Measurements from ENCODE around the gene SPAG7.

Gene SPAG7

DNA sequence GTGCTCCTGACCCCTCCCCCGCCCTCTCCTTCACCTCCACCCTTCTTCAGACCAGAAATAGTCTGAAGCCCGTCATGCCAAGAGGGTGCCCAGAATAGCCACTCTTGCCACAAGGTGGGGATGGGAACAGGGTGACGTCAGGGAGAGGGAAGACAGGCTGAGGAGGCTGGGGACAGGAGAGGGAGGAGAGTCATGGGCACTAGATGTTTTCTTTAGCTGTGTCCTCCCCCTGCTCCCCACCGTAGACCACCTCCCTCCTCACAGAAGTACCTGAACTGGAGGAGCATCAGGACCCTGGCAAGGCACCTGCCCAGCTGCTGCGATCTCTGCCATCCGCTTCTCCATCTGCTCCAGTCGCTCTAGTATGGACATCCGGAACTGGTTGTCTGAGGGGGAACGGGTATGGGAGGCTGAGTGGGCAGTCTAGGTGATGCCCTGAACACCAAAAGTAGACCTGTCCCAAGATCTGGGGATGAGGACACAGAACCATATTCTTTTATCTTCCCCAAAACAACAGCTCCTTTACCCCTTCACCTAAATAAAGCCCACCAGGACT is 6.6 kb upstream of the SPAG7 start:
- DNase-seq (ENCODE audit: low read depth) = no peak

DNA sequence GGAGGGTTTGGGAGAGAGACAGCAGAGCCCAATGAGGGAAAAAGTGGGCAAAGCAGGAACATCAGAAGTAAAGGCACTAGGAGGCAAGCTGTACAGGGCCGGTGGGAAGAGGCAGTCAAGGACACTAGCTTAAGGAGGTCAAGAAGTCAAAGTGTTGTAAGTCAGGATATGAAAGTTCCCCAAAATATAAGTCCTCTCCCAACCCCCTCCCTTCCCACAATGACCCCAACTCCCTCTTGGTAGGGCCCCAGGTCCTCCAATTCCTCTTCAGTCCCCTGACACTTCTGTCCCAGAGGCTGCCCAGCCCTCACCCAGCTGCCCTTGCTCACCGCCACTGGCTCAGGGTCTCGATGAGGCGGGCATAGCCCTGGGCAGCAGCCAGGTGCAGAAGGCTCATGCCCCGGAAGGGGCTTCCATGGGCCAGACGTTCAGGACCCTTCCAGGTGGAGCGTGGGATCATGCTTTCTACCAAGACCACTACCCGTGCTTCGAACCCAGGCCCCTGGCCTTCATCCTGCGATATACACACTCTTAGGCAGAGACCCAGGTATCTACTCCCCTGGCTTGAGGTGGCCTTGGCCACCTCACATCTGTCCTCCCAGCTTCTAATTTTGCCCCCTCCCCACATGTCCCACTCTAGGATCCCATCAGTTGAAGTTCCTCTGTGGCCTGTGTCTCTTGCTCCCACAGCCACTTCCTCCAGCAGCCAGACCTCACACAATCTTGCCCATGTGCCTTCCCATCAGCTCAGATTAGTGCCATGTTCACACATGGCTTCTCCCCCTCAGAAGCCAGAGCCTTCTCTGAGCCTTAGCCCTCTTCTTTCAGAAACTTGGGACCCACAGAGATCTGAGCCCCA is 5.9 kb upstream of the SPAG7 start:
- DNase-seq (ENCODE audit: low read depth) = no peak

DNA sequence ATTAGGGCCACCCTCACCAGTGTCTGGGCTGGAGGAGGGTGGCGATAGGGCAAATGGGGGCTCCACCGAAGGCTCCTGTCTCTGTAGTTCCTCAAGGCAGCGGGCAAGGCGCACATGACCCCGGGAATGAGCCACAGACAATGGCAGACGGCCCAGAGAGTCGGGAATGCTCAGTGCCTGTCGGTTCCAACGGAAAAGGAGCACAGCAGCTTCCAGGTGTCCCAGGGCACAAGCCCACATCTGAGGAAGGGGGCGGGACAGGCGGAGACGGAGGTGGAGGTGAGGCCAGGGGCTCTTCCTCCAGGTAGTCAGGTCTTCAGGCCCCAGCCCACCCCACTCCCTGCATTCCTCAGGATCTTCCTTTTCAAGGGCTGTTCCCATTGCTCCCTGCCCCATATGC is 5.1 kb upstream of the SPAG7 start:
- DNase-seq (ENCODE audit: low read depth) = no peak

DNA sequence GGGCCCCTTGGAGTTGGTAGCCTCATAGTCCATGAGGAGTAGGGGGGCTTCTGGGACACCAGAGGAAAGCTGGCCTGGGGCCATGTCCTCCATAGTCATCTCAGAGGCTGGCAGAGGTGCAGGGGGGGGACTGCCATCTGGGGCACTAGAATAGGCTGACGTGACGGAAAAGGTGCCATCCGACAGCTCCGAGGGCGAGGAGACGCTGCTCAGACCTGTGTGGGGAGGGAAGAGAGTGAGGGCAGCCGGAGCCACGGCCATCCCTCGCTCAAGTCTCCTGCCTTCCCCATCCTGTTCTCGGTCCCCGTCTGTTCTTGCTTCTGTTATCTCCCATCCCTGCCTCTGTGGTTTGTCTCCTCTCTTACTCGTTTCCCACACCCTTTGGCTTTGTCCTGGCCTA is 4.7 kb upstream of the SPAG7 start:
- DNase-seq (ENCODE audit: low read depth) = no peak

DNA sequence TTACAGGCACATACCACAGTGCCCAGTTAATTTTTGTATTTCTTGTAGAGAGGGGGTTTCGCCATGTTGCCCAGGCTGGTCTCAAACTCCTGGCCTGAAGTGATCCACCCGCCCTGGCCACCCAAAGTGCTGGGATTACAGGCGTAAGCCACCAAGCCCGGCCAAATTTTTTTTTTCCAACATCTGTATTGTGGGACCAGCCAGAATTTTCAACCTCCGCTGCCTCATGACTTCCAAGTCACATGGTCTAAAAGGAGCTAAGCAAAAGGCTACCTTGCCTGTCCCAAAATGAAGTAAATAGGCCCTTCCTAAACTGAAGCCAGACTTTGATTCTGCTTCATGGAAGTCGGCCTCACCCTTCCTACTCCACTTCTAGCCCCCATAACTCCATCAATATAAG is 4.2 kb upstream of the SPAG7 start:
- no peak for DNase-seq (ENCODE audit: low read depth)

DNA sequence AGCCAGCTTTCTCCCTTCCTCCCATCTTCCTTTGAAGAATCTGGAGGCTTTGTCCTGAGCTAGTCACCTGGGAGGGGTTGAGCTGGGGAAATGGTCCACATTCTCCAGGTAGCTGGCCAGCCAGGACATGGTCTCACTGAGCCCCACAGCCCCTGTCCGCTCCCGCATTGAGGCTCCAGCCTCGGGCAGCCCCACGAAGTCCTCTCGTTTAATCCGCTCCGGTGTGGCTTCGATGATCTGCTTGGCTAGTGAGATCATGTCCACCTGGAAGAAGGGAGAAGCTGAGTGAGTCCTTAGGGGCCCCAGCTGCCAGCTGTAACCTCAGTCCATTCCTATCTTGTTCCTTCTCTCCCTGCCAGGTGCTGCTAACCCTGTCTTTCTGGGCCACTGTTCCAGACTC is 2.7 kb upstream of the SPAG7 start:
- DNase-seq (ENCODE audit: low read depth) = no peak

DNA sequence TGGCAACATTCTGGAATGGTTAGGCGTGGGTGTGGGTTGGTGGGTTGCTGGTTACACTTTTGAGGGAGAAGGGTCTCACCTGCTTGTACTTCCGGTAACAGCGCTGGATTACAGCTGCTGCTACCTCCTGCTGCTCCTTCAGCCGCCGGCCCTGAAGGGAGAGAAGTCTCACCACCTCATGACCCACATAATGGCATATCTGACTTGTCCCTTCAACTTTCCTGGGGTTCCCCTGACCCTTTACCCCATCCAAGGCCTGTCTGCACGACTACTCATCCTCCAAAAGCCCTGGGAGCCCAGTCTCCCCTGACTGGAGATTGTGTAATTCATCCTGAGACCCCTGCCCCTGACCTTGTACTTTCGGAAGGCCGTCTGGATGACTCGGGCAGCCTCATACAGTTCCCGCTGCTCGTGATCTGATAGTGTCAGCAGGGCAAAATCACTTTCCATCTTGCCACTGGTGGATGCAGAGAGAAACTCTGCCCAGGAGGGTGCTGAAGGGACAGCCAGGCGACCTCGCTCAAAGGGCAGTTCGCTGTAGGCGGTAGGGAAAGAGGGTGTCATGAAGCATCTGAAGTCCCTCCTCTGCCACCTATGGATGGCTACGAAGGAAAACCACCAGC is 2.0 kb upstream of the SPAG7 start:
- no peak for DNase-seq (ENCODE audit: low read depth)

DNA sequence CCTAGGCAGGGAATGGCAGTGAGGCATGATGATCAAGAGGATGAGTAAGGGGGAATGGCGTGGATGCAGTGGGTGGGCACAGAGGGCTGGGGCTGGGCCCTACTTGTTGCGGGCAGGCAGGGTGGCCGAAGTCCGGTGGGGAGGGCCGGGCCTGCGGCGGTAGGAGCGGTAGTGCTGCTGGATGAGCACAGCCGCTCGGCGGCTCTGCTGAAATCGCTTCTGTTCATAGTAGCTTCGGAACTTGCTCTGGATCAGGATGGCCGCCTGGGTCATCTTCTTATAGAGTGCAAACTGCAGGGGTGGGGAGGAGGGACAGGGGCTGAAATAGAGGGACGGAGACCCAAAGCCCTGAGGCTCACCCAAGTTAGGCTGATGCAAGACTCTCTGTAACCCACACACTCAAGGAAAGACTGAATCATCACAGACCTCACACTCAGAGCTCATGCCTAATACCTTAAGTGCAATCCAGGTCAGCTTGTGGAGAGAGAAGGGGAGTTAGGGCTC is 1.5 kb upstream of the SPAG7 start:
- no peak for DNase-seq (ENCODE audit: low read depth)

DNA sequence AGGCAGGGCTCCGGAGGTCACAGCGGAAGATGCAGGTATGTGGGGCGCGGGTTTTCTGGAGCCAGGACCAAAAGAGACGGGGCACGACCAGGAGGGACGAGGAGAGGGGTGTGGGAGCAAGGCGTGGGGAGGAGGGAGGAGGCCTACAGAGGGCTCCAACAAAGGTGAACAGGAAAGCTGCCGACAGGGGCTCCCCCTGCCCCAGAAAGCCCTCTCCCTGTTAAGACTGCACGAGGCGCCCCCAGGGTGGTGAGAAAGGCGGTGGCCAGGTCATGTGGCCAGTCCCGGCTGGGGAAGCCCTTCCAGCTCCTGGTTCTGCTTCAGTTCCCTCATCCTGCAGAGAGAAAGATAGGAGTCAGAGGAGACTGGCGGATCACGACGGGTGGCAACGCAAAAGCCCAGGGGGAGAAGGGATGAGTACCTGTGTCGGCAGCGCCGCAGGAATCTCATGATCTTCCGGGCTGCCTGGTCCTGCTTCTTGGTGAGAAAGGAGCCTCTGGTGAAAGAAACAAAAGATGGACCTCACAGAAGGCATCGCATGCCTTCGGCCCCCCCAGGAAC is 949 bp upstream of the SPAG7 start:
- no peak for DNase-seq (ENCODE audit: low read depth)

DNA sequence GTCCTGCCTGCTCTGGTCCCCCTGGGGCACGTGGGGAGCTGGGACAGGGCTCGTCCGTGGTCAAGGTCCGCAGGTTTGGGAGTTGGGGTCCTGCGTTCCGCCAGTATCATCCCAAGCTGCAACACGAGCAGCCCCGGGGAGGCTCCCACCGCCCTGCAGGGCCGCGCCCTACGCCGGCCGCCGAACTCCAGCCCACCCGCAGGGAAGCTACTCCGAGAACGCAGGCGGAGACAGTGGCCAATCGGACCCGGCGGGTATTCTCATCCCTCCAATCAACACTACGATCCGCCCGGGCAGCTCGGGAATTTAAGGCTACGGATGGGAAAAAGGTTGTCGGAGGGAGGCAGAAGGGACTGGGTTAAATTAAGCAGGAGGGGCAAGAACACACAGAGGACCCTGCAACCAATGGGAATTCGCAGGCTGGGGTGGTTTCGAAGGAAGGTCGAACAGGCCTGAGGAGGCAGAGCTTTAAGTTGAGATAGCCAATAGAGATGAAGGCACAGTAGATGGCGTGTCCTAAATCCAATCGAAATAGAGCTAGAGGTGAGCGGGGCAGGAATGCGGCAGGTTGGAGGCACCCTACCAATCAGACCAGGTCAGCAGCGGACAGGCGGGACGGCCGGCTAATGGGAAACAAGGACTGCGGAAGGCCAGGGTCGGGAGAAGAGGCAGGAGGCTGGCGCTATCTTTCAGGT is 626 bp downstream of the SPAG7 start:
- peak; percentile 80 for DNase-seq (ENCODE audit: low read depth)

DNA sequence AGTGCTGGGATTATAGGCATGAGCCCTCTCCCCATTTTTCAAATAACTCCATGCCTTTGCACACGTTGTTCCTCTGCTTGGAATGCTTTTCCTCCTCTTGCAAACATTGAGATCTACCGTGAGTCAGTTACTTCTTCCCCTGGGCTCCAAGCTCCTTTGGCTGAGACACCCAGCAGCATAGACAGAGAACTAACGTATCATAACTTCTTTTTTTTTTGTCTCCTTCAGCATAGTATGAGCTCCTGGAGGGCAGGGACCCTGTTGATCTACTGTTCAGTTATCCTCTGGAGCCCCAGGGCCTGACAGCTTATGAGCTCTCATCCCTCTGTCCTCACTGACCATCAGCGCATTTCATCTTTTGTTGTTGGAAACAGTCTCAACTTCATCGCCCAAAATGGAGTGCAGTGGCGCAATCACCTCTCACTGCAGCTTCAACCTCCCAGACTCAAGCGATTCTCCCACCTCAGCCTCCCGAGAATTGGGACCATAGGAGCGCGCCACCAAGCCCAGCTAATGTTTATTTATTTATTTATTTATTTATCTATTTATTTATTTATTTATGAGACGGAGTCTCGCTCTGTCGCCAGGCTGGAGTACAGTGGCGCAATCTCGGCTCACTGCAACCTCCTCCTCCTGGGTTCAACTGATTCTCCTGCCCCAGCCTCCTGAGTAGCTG is 2.2 kb downstream of the SPAG7 start:
- no peak for DNase-seq (ENCODE audit: low read depth)

DNA sequence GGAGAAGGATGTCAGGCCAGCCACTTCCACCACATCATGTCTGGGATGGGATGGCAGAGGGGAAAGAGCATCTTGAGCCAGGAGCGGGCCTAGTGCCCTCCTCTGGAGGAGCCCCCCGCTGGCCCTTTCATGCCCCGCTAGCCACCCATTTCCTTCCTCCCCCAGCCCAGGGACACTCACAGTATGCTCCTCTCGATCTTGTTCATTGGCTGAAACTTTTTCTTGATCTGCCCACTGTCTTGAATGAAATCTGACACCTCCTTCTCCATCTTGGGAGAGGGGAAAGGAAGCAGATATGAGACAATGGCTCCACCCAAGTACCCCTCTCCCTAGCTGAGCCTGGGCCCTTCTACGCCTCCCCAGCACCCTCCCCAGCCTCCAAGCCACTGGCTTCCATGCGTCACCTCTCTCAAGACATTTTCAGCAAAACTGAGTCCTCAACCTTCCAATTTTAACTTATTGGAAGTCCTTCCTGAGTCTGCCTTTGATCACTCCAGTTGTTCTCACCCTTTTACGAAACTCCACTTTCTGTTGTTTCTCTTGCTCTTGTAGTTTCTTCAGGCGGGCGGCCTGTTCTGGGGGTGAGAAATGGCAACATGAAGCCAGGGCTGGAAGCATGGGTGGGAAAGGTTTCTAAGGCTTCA is 7.2 kb downstream of the SPAG7 start:
- DNase-seq (ENCODE audit: low read depth) = no peak

DNA sequence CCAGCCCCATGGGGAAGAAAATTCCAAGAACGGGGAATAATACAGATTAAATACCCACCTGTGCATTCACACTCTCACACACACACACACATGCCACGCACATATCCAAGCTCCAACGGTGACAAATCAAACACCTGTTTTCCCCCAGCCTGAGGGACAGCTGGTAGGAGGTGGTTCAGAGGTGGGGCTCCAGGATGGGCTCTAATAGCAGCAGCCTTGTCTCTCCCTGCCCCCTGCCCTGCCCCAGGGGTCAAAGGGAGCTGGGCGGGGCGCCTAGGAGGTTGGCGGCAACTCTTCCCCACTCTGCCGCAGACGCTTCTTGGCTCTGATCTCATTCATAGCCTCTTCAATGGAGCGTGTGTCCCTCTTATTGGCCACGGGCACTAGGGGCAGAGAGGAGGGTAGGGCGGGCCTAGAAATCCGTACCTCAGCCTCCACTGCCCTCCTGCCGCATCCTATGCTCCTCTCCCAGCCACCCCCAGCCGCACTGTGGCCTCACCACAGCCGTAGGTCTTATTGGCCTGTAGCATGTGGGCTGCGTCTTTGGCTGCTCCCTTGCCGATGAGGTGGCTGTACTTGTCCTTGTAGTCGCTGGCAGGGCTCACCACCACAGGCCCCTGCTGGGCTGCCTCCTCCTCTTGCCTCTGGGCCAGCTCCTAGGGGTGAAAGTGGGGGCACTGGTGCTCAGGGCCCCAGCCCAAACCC is 8.2 kb downstream of the SPAG7 start:
- DNase-seq (ENCODE audit: low read depth) = no peak

DNA sequence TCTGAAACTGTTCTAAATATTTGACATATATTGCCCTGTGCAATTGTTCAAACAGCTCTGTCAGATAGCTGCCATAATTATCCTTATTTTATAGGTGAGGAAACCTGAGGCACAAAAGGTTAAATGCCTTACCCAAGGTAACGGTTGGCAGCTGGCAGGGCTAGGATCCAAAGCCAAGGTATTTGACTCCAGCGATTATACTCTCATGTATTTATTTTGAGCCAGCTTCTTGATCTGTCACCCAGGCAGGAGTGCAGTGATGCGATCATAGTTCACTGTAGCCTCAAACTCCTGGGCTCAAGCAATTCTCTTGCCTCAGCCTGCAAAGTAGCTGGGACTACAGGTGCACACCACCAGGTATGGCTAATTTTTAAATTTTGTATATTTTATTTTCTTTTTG is 9.5 kb downstream of the SPAG7 start:
- DNase-seq (ENCODE audit: low read depth) = no peak

DNA sequence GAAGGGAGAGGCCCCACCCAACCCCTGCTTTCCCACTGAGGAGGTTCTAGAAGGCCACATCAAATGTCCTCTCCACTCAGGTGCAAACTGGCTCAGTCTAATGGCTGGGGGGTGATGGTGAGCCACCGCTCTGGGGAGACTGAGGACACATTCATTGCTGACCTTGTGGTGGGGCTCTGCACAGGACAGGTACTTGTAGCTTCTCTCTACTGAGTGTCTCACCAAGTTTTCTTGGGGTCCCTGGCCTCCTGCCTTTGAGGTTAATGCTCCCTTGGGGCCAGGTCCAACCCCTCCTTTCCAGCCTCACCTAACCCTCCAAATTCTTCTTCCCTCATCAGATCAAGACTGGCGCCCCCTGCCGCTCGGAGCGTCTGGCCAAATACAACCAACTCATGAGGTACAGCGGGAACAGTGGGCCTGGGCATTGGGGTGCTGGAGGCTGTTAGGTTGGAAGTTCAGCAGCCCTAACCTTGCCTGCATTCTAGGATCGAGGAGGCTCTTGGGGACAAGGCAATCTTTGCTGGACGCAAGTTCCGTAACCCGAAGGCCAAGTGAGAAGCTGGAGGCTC is 11.0 kb downstream of the SPAG7 start:
- no peak for DNase-seq (ENCODE audit: low read depth)

DNA sequence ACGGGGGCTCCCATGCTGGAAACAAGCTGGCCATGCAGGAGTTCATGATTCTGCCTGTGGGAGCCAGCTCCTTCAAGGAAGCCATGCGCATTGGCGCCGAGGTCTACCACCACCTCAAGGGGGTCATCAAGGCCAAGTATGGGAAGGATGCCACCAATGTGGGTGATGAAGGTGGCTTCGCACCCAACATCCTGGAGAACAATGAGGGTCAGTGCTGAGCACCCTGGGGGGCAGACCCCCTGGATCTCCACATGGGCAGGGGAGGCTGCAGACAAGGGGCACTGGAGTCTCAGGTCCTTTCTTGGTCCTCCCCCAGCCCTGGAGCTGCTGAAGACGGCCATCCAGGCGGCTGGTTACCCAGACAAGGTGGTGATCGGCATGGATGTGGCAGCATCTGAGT is 12.5 kb downstream of the SPAG7 start:
- no peak for DNase-seq (ENCODE audit: low read depth)

DNA sequence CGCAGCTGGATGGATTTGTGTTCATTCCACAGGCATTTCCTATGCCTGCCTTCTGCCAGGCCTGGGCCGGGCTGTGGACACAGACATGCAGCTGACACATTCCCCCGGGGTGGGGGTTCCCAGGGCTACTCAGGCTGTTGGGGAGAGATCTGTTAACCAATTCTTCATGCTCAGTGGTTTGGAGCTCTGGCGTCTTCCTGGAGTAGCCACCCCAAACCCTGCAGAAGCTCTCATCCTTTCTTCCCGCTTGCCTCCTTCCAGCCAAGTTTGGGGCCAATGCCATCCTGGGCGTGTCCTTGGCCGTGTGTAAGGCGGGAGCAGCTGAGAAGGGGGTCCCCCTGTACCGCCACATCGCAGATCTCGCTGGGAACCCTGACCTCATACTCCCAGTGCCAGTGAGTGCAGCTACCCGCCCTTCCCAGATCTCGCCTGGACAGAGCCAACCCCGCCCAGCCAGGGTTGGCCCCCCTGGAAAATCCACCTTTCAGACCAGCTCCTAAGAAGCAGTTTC is 14.1 kb downstream of the SPAG7 start:
- DNase-seq (ENCODE audit: low read depth) = no peak

DNA sequence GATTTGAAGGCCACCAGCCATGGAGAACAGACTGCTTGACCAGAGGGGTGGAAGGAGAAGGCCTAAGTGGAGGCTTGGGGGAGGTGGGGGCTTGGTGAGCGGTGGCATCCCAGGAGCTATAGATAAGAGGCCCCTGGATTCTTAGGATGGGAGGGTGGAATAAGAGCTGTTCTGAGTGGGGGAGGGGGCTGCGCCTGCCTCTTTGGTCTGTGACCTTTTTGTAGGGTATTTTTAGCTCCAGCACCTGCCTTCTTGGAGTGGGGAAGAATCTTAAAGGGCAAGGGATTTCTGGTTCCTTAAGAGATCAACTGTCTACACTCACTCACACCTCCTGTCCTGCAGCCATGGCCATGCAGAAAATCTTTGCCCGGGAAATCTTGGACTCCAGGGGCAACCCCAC is 16.1 kb downstream of the SPAG7 start:
- no peak for DNase-seq (ENCODE audit: low read depth)

DNA sequence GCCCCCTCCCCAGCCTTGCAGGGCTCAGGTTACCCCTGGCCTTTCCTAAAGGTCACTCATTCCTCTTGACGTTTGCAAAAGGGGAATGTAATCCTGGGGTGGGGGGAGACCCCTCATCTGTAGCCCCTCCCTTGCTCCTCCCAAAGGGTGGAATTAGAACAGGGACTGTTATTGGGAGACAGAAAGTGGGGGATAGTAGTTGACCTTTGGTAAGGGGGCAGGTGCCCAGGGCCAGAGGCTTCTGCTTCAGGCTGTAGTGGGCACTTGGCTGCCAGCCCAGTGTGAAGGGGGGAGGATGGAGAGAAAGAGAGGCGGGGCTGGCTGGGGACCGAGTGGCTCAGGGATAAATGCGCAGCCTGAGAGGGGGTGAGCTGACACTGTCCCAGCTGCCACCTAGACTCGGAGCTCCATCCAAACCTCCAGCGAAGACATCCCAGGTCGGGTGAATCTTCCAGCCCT is 16.8 kb downstream of the SPAG7 start, which contains the start of gene ENO3:
Gene ENO3, plus strand, starts transcription at position 374 of the 459 bp plus-strand sequence. CDS start 711 bp downstream, outside the sequence.
- no peak for DNase-seq (ENCODE audit: low read depth)

Measured in stimulated activated CD8-positive, alpha-beta memory T cell treated with anti-CD3 and anti-CD28 coated beads, Interleukin-7, amount 100 ng/mL, for 24 hours (primary cell).